Activated naive CD4-positive, alpha-beta T cell treated with anti-CD3 and anti-CD28 coated beads, Interleukin-2, amount 50 U/mL, for 24 hours (primary cell): Measurements from ENCODE around the gene NCS1.
"Not testable (repeated sequence)": the region's sequence is repeated elsewhere in the genome, so short reads cannot be mapped to it uniquely, and the experiment has no call there.

Source experiments
- H3K27ac Mint-ChIP-seq: one replicate; pipeline ENCODE4 v1.8.0; 2021; ENCODE audit warnings: mild to moderate bottlenecking, mixed read lengths
- H3K27me3 Mint-ChIP-seq: one replicate; pipeline ENCODE4 v1.8.0; 2021; ENCODE audit warnings: mixed read lengths
- H3K36me3 Mint-ChIP-seq: one replicate; pipeline ENCODE4 v1.8.0; 2021; ENCODE audit warnings: mixed read lengths
- H3K4me1 Mint-ChIP-seq: one replicate; pipeline ENCODE4 v1.8.0; 2021; ENCODE audit warnings: mixed read lengths
- H3K4me3 Mint-ChIP-seq: one replicate; pipeline ENCODE4 v1.8.0; 2021; ENCODE audit warnings: mild to moderate bottlenecking, mixed read lengths
- H3K9me3 Mint-ChIP-seq: one replicate; pipeline ENCODE4 v1.8.0; 2021; ENCODE audit warnings: mixed read lengths

NCS1 gene

GRCh38 chr9:130262061-130262745 is 90.0 kb downstream of the NCS1 start:
- H3K4me3 Mint-ChIP-seq: no peak overlapping the region
- H3K27ac Mint-ChIP-seq: no peak overlapping the region
- H3K36me3 Mint-ChIP-seq: no peaks in the 10 kb centered on the region
- H3K9me3 Mint-ChIP-seq: no peaks in the 10 kb centered on the region
- H3K4me1 Mint-ChIP-seq: peaks cover 9% of the 10 kb centered on the region
- peaks cover 30% of the 10 kb centered on the region for H3K27me3 Mint-ChIP-seq

GRCh38 chr9:130262771-130263170 is 90.6 kb downstream of the NCS1 start:
- no peak overlapping the region for H3K27ac Mint-ChIP-seq
- peaks cover 9% of the 10 kb centered on the region for H3K4me1 Mint-ChIP-seq
- no peaks in the 10 kb centered on the region for H3K36me3 Mint-ChIP-seq
- no peaks in the 10 kb centered on the region for H3K9me3 Mint-ChIP-seq
- H3K27me3 Mint-ChIP-seq: peaks cover 36% of the 10 kb centered on the region
- no peak overlapping the region for H3K4me3 Mint-ChIP-seq

- Mint-ChIP-seq H3K4me1 (peaks cover 9% of the 10 kb centered on the region), H3K27ac (no peak overlapping the region), H3K27me3 (peaks cover 43% of the 10 kb centered on the region), H3K4me3 (no peak overlapping the region), H3K9me3 (no peaks in the 10 kb centered on the region), H3K36me3 (no peaks in the 10 kb centered on the region)
Observed at GRCh38 chr9:130263601-130264413, 91.6 kb downstream of the NCS1 start.

GRCh38 chr9:130264414-130265350 is 92.5 kb downstream of the NCS1 start:
- Mint-ChIP-seq H3K27me3 (peaks cover 43% of the 10 kb centered on the region), H3K4me3 (no peak overlapping the region), H3K36me3 (no peaks in the 10 kb centered on the region), H3K27ac (no peak overlapping the region), H3K4me1 (peaks cover 9% of the 10 kb centered on the region), H3K9me3 (no peaks in the 10 kb centered on the region)

GRCh38 chr9:130265431-130266235 is 93.4 kb downstream of the NCS1 start, which contains the start of gene HMCN2:
HMCN2 (plus strand) TSS chr9:130265760; CDS start chr9:130265879, 119 bp downstream.
- H3K9me3 Mint-ChIP-seq: no peaks in the 10 kb centered on the region
- H3K27me3 Mint-ChIP-seq: peaks cover 39% of the 10 kb centered on the region
- no peak within 1 kb of the TSS for H3K27ac Mint-ChIP-seq
- no peaks in the 10 kb centered on the region for H3K36me3 Mint-ChIP-seq
- peaks cover 9% of the 10 kb centered on the region for H3K4me1 Mint-ChIP-seq
- H3K4me3 Mint-ChIP-seq: no peak within 1 kb of the TSS

- peaks cover 42% of the 10 kb centered on the region for H3K27me3 Mint-ChIP-seq
- H3K9me3 Mint-ChIP-seq: no peaks in the 10 kb centered on the region
- peaks cover 9% of the 10 kb centered on the region for H3K4me1 Mint-ChIP-seq
- no peaks in the 10 kb centered on the region for H3K36me3 Mint-ChIP-seq
- no peak overlapping the region for H3K27ac Mint-ChIP-seq
- no peak overlapping the region for H3K4me3 Mint-ChIP-seq
Observed at GRCh38 chr9:130266236-130267098, 94.3 kb downstream of the NCS1 start.

- Mint-ChIP-seq H3K4me1 (peaks cover 9% of the 10 kb centered on the region), H3K27ac (no peak overlapping the region), H3K27me3 (peaks cover 45% of the 10 kb centered on the region), H3K36me3 (no peaks in the 10 kb centered on the region), H3K9me3 (no peaks in the 10 kb centered on the region), H3K4me3 (no peak overlapping the region)
Observed at GRCh38 chr9:130267930-130268329, 95.7 kb downstream of the NCS1 start.

GRCh38 chr9:130268521-130269211 is 96.5 kb downstream of the NCS1 start:
- Mint-ChIP-seq H3K9me3 (no peaks in the 10 kb centered on the region), H3K27me3 (peaks cover 41% of the 10 kb centered on the region)

GRCh38 chr9:130271473-130271872 is 99.3 kb downstream of the NCS1 start:
- H3K27me3 Mint-ChIP-seq: peaks cover 33% of the 10 kb centered on the region

More at GRCh38 chr9:130268521-130269211, 96.5 kb downstream of the NCS1 start:
- H3K4me3 Mint-ChIP-seq: no peak overlapping the region
- H3K36me3 Mint-ChIP-seq: no peaks in the 10 kb centered on the region
- no peak overlapping the region for H3K27ac Mint-ChIP-seq
- H3K4me1 Mint-ChIP-seq: peaks cover 9% of the 10 kb centered on the region

GRCh38 chr9:130275156-130275555 is 103.0 kb downstream of the NCS1 start:
- Mint-ChIP-seq H3K9me3 (no peaks in the 10 kb centered on the region), H3K4me3 (no peak overlapping the region), H3K36me3 (no peaks in the 10 kb centered on the region), H3K27me3 (peaks cover 15% of the 10 kb centered on the region), H3K27ac (no peak overlapping the region), H3K4me1 (no peaks in the 10 kb centered on the region)

More at GRCh38 chr9:130271473-130271872, 99.3 kb downstream of the NCS1 start:
- Mint-ChIP-seq H3K4me3 (no peak overlapping the region), H3K27ac (no peak overlapping the region), H3K4me1 (peaks cover 5% of the 10 kb centered on the region), H3K9me3 (no peaks in the 10 kb centered on the region), H3K36me3 (no peaks in the 10 kb centered on the region)

GRCh38 chr9:130276121-130276520 is 103.9 kb downstream of the NCS1 start:
- H3K9me3 Mint-ChIP-seq: no peaks in the 10 kb centered on the region
- no peak overlapping the region for H3K4me3 Mint-ChIP-seq
- no peak overlapping the region for H3K27ac Mint-ChIP-seq
- H3K27me3 Mint-ChIP-seq: peaks cover 13% of the 10 kb centered on the region
- no peaks in the 10 kb centered on the region for H3K36me3 Mint-ChIP-seq
- H3K4me1 Mint-ChIP-seq: no peaks in the 10 kb centered on the region

- Mint-ChIP-seq H3K27ac (no peak overlapping the region), H3K4me1 (no peaks in the 10 kb centered on the region), H3K4me3 (no peak overlapping the region), H3K9me3 (no peaks in the 10 kb centered on the region), H3K27me3 (peaks cover 10% of the 10 kb centered on the region), H3K36me3 (no peaks in the 10 kb centered on the region)
Observed at GRCh38 chr9:130276955-130277354, 104.8 kb downstream of the NCS1 start.

- H3K9me3 Mint-ChIP-seq, H3K4me3 Mint-ChIP-seq, H3K36me3 Mint-ChIP-seq, H3K27ac Mint-ChIP-seq, H3K4me1 Mint-ChIP-seq: not testable (repeated sequence)
- H3K27me3 Mint-ChIP-seq: peaks cover 12% of the 10 kb centered on the region
Observed at GRCh38 chr9:130277525-130277924, 105.3 kb downstream of the NCS1 start.
